NCI-H146 treated with DMSO at 0.1 percent for 48 hours (cell line): ENCODE results near the gene HNRNPUL1.

Experiments used
- DNase-seq: peaks from one replicate; lab custom pipeline; 2025; ENCODE audit not compliant: unreplicated experiment; lab: John Stamatoyannopoulos, UW

The HNRNPUL1 gene

GRCh38 chr19:41351339-41352245 lies 87.4 kb downstream of the HNRNPUL1 start:
- DNase-seq: no peak

DNA sequence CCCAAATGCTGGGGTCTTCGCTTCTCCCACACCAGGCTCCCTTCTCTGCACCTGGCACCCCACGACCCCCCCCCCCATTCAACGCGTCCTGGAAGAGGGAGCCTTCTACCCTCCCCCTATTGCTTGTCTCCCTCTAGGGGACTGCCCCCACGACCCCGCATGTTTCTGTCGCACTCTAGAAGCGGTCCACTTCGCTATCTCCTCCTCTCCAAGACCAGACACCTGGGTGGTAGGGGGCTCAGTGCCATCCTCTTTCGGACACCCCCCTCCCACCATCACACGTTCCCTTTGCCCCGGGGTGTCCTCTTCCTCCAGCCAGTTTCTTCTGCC lies 88.1 kb downstream of the HNRNPUL1 start:
- DNase-seq: no peak

DNA sequence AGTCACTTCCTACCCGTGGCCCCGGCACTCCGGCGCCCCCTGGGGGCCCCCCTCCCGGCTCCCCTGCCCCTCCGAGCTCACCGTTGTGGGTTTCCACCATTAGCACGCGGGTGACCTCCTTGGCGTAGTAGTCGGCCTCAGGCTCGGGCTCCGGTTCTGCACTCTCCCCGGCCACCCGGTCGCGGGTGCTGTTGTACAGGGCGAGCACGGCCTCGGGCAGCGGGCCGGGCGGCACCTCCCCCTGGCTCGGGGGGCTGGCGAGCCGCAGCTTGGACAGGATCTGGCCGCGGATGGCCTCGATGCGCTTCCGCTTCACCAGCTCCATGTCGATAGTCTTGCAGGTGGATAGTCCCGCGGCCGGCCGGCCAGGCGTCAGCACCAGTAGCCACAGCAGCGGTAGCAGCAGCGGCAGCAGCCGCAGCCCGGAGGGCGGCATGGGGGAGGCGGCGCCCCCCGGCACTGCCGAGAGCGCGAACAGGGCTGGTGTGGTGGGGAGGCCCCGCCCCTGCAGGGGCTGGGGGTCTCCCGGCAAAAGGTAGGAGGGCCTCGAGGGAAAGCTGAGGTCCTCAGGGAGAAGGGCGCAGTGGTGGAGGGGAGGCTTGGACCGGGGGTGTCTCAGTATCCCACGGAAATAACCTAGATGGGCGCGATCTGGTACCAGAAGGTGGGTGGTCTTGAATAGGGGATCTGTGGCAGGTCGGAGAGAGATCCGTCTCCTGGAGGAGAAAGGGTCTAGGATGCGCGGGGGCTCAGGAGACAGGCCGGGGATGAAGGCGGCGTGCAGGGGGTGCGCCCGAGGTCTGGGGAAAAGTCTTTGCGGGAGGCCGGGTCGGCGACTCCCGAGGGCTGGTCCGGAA lies 88.7 kb downstream of the HNRNPUL1 start:
- peak; percentile 41 for DNase-seq

DNA sequence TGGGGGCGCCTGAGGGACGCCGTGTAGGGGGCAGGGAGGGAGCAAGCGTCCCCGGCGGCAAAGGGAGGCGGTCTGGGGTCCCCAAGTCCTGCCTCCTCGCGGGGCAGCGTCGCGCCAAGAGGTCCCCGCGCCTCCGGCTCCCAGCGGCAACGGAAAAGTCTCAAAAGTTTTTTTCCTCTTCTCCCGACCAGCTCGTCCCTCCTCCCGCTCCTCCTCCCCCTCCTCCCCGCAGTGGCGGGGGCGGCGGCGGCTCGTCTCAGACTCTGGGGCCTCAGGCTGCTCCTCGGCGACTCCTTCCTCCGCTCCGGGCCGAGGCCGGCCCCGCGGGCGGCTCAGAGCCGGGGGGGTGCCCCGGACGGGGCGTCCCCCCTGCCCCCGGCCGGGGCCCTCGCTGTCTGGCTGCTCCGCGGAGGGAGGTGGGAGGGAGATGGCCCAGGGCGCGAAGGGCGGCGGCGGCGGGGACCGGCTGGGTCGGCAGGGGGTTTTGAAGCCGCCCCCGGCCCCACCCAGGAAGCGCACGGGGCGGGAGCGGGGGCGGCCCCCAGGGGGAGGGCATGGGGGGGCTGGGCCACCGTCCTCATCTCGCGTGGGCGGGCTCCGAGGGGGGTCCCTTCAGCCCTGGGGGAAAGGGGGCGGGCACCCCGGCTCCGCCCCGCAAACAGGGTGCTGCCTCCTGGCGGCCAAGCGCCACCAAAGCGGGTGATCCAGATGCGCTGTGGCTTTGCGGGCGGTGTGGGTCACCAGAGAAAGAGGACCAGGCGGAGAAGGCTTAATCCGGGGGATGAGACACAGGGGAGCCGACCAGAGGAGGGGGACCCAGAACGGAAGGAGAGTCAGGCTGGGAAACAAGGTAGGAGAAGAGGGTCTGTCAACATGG lies 89.5 kb downstream of the HNRNPUL1 start, which contains the start of gene TGFB1:
TGFB1 (minus strand) TSS at position 457 of the 877 bp plus-strand sequence. CDS start 878 bp downstream, outside the sequence.
- no peak for DNase-seq

DNA sequence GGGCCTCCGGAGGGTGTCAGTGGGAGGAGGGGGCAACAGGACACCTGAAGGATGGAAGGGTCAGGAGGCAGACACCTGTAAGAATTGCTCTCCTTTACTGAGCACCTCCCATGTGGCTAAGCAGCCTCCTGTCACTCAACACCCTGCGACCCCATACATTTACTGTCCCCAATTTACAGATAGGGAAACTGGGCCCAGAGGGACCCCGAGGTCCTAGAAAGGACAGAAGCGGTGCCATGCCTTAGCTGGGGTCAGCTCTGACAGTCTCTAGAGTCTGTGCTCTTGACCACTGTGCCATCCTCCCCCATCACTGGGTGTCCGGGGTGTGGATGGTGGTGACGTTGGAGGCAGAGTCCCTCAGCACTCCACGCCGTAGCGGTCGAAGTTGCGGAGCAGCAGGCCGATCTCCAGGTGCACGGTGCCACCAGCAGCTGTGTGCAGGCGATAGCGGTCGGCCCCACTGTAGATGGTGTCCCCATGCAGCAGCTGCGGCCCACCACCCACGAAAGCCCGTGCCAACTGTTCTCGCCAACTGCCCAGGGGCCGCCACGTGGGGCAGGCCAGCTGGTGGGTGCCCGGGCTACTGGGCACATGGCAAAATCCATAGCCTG lies 90.3 kb downstream of the HNRNPUL1 start:
- DNase-seq: no peak

GRCh38 chr19:41355035-41355434 lies 90.9 kb downstream of the HNRNPUL1 start:
- DNase-seq: no peak

DNA sequence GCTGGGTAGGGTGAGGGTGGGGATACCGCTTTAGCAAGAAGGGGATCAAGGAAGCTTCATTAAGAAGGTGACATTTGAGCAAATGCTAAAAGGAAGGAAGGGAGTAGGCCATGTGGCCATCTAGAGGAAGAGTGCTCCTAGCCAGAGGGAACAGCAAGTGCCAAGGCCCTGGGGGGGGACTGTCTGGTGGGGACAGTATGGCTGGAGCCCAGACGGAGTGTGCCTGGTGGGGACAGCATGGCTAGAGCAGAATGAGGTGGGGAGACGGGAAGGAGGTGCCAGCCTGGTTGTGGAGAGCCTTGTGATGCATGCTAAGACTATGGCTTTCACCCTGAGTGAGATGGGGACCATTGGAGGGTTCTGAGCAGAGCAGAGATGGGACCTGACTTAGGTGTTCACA lies 91.6 kb downstream of the HNRNPUL1 start:
- no peak for DNase-seq

DNA sequence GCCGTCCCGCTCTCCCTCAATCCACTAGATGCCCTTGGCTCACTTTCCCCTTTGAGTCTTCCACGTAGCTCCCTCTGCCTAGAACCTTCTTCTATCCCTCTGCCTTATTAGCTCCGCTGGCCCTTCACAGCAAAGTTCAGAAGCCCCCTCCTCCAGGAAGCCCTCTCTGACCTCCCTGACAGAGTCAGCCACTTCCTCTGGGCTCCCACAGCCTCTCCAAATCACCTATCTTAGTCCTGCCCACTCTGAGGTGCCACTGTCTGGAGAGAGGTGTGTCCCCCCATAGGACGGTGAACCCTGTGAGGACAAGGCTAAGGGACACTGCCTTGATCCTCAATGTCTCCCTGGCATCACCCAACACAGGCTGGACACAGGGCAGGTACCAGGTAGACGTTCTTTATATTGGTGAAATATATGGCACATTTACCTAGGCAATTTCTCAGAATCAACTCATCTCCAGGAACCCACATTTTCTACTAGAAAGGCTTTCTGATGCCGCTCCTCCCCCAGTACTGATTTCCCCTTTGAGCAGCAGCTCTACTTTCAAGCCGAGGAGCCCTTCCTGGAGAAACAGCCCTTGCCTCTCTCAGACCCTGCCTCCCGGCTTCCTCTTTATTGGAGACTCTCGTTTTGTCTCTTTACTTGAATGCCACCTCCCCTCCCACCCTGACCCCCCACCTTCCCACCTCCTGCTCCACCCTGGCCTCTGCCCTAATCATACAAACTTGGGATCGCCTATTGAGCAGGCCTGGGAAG lies 93.0 kb downstream of the HNRNPUL1 start:
- DNase-seq: no peak
